Activated CD4-positive, alpha-beta T cell treated with anti-CD3 and anti-CD28 coated beads, Interleukin-2, amount 50 U/mL, for 48 hours (primary cell): ENCODE measurements around the gene SSC4D.
A peak's percentile ranks its signal among the peaks of the same experiment; 100 is the strongest.
"Not testable (repeated sequence)": the region's sequence is repeated elsewhere in the genome, so short reads cannot be mapped to it uniquely, and the experiment has no call there.

ENCODE experiments used
- DNase-seq, 2 experiments: peaks; one replicate each; pipeline ENCODE4 v3.0.0-alpha.2; 2020

SSC4D gene

GRCh38 chr7:76409537-76409936 lies at the start of gene SSC4D:
Gene SSC4D (minus strand): TSS chr7:76409697. CDS start chr7:76404439, 5,258 bp downstream.
- DNase-seq: no peak

GRCh38 chr7:76458504-76458903 lies 49.0 kb upstream of the SSC4D start:
- DNase-seq: not testable (repeated sequence)

- DNase-seq: not testable (repeated sequence)
These were observed 47.5 kb upstream of the SSC4D start for GRCh38 chr7:76457017-76457416.

GRCh38 chr7:76445577-76446008 lies 36.1 kb upstream of the SSC4D start:
- peak in 1 of 2 experiments; percentile 13 for DNase-seq

GRCh38 chr7:76443846-76444245 lies 34.3 kb upstream of the SSC4D start:
- DNase-seq: not testable (repeated sequence)

GRCh38 chr7:76442664-76443446 lies 33.4 kb upstream of the SSC4D start:
- DNase-seq: not testable (repeated sequence)

DNA sequence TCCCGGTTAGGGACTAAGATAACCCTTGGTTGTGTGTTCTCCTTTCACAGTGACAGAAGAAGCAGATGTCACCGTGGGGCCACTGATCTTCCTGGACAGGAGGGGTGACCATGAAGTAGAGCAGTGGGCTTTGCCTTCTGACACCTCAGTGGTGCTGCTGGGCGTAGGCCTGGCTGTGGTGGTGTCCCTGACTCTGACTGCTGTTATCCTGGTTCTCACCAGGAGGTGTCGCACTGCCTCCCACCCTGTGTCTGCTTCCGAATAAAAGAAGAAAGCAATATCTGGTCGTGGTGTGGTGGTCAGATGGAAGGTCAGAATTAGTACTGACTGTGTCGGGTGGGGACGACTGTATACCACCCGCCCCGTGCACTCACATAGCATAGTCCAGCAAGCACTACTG lies 32.3 kb upstream of the SSC4D start:
- DNase-seq: not testable (repeated sequence)

DNA sequence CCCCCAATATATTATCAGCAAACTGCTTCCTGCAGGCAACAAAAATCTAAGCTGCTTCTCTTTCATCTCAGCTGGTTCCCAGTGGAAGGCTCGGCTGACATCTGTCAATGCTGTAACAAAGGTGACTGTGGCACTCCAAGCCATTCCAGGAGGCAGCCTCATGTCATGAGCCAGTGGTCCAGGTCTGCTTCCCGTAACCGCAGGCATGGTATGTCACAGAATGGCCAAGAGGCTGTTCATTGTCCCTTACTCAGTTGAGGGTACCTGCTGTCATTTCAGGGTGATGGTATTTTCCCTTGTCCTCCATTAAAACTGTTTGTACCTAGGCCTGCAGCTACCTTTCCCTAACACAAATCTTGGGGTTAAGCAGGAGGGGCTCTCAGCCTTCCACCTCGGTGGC lies 30.9 kb upstream of the SSC4D start:
- not testable (repeated sequence) for DNase-seq

GRCh38 chr7:76439120-76439888 lies 29.8 kb upstream of the SSC4D start:
- not testable (repeated sequence) for DNase-seq

GRCh38 chr7:76437873-76438272 lies 28.4 kb upstream of the SSC4D start:
- DNase-seq: peak; percentile 52 to 69

DNA sequence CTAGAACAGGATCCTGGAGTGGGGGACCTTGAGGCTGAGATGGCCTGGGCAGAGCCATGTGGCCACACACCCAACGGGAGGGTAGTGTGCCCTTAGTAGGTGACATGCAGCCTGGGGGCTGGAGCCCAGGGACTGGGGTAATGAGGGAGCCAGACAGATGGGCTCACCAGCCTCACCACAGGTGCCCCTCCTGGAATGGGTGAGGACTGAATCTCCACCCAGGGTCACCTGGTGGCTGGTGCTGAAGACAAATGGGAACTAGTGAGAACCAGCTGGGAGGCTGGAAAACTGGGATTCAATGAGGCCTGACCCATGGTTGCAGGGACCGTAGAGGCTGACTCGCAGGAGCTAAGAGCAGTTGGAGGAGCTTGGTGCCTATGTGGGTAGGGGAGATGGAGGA lies 21.3 kb upstream of the SSC4D start:
- DNase-seq: no peak

- no peak for DNase-seq
These were observed 20.7 kb upstream of the SSC4D start for GRCh38 chr7:76430211-76430610.

- DNase-seq: no peak
These were observed 19.6 kb upstream of the SSC4D start for GRCh38 chr7:76428868-76429805.

- DNase-seq: no peak
These were observed 18.8 kb upstream of the SSC4D start for GRCh38 chr7:76428149-76428823.

DNA sequence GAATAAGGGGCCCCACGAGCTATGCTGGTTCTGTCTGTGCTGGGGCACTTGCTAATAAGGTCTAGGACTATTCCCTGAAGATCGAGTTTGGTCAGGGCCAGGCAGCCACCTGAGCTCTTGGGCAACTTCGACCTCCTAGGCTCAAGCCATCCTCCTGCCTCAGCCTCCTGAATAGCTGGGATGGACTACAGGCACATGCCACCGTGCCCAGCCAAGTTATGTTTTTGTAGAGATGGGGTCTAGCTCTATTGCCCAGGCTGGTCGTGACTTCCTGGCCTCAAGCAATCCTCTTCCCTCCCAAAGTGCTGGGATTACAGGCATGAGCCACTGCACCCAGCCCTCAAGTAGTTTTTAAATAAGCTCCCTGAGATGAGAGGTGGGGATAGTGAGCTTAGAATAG lies 18.1 kb upstream of the SSC4D start:
- DNase-seq: no peak

GRCh38 chr7:76426246-76426645 lies 16.7 kb upstream of the SSC4D start:
- DNase-seq: no peak

GRCh38 chr7:76425558-76425957 lies 16.1 kb upstream of the SSC4D start:
- DNase-seq: not testable (repeated sequence)

DNA sequence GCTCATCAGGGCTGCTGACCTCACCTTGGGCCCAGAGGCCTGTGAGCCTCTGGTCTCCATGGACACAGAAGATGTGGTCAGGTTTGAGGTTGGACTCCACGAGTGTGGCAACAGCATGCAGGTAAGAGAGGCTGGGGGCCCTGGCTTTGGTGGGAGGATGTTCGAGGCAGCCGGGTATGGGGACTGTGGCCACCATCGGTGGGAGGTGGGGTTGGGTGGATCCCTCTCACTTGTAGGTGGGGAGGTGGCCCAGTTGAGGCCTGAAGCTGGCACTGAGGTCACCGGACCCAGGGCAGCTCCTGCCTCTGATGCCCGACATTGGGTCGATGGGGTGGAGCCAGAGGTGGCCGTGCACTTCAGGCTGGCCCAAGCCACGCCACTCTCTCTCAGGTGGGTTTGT lies 15.7 kb upstream of the SSC4D start:
- no peak for DNase-seq

DNA sequence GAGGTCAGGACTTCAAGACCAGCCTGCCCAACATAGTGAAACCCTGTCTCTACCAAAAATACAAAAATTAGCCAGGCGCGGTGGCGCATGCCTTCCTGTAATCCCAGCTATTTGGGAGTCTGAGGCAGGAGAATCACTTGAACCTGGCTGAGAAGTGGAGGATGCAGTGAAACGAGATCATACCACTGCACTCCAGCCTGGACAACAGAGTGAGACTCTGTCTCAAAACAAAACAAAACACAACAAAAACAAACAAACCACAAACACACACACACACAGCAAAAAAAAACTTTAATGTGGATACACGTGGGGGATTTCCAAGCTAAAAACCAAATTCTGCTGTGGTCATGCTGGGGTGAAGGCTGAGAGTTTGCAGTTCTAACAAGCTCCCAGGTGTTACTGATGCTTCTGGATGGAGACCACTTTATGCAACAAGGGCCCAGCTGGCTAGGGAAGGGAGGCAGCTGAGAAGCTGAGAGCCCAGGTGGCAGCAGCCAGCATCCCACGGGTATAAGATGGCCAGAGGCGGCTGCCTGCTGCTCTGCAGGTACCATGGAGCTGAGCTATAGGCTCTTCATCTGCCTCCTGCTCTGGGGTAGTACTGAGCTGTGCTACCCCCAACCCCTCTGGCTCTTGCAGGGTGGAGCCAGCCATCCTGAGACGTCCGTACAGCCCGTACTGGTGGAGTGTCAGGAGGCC lies 15.1 kb upstream of the SSC4D start, which contains the start of gene ZP3:
TSS of gene ZP3 (plus strand) at position 538 of the 699 bp plus-strand sequence. CDS start at position 553, 15 bp downstream.
- no peak for DNase-seq

GRCh38 chr7:76423666-76424412 lies 14.3 kb upstream of the SSC4D start:
- no peak for DNase-seq

- not testable (repeated sequence) for DNase-seq
These were observed 11.6 kb upstream of the SSC4D start for GRCh38 chr7:76421097-76421496.
